H9 (cell line): ENCODE data around the gene ZKSCAN4. TPM values are rescaled to one million over a fixed set of nuclear protein-coding genes. Genes with fewer than 3 reads are reported as not detected.
A peak's percentile ranks its signal among the peaks of the same experiment; 100 is the strongest.

Experiments
- DNase-seq: peaks from one replicate; pipeline ENCODE4 v3.0.0-alpha.2; 2017
- H2AFZ ChIP-seq: one replicate; pipeline ENCODE4 v1.6.1; 2013; ENCODE audit warnings: mild to moderate bottlenecking, low read length, control low read depth, moderate library complexity
- H2AK5ac ChIP-seq: 2 replicates; pipeline ENCODE4 v1.6.1; 2013; ENCODE audit warnings: low read length, control low read depth, mixed read lengths; ENCODE audit not compliant: insufficient read length
- H2BK120ac ChIP-seq: one replicate; pipeline ENCODE4 v1.6.1; 2013; ENCODE audit warnings: low read depth, mild to moderate bottlenecking, low read length, control low read depth, inconsistent platforms; ENCODE audit not compliant: poor library complexity, severe bottlenecking
- H2BK12ac ChIP-seq: 2 replicates; pipeline ENCODE4 v1.6.1; 2013; ENCODE audit warnings: low read length, control low read depth, mixed read lengths, low read depth; ENCODE audit not compliant: insufficient read length
- H2BK15ac ChIP-seq: 2 replicates; pipeline ENCODE4 v1.6.1; 2013; ENCODE audit warnings: low read depth, low read length, control low read depth
- H2BK20ac ChIP-seq: one replicate; pipeline ENCODE4 v1.6.1; 2013; ENCODE audit warnings: low read depth, mild to moderate bottlenecking, low read length, control low read depth, inconsistent platforms; ENCODE audit not compliant: poor library complexity, severe bottlenecking
- H2BK5ac ChIP-seq: 2 replicates; pipeline ENCODE4 v1.6.1; 2013; ENCODE audit warnings: low read length, control low read depth, mixed read lengths; ENCODE audit not compliant: insufficient read length
- H3K14ac ChIP-seq: 2 replicates; pipeline ENCODE4 v1.6.1; 2013; ENCODE audit warnings: low read length, control low read depth; ENCODE audit not compliant: insufficient read depth
- H3K18ac ChIP-seq: 2 replicates; pipeline ENCODE4 v1.6.1; 2013; ENCODE audit warnings: low read depth, mild to moderate bottlenecking, mixed read lengths, low read length, control low read depth; ENCODE audit not compliant: insufficient read length
- H3K23ac ChIP-seq: 2 replicates; pipeline ENCODE4 v1.6.1; 2013; ENCODE audit warnings: low read length, control low read depth, mixed read lengths, low read depth; ENCODE audit not compliant: insufficient read length
- H3K23me2 ChIP-seq: 2 replicates; pipeline ENCODE4 v1.6.1; 2013; ENCODE audit warnings: low read depth, mild to moderate bottlenecking, mixed read lengths, low read length, control low read depth; ENCODE audit not compliant: insufficient read length, poor library complexity, severe bottlenecking
- H3K27ac ChIP-seq: 2 replicates; pipeline ENCODE4 v1.5.1; 2013; ENCODE audit warnings: low read length, control low read depth, mixed read lengths, low read depth; ENCODE audit not compliant: insufficient read length
- H3K27me3 ChIP-seq: 2 replicates; pipeline ENCODE4 v1.6.1; 2013; ENCODE audit warnings: low read length, control low read depth, inconsistent platforms; ENCODE audit not compliant: insufficient read depth
- H3K4ac ChIP-seq: 2 replicates; pipeline ENCODE4 v1.6.1; 2013; ENCODE audit warnings: low read depth, mild to moderate bottlenecking, control low read depth, inconsistent platforms, low read length, moderate library complexity
- H3K4me1 ChIP-seq: 2 replicates; pipeline ENCODE4 v1.6.1; 2013; ENCODE audit warnings: low read length, control low read depth, inconsistent platforms; ENCODE audit not compliant: insufficient read depth
- H3K4me2 ChIP-seq: 2 replicates; pipeline ENCODE4 v1.6.1; 2013; ENCODE audit warnings: low read length, control low read depth, mixed read lengths; ENCODE audit not compliant: insufficient read length, insufficient read depth
- H3K56ac ChIP-seq: 2 replicates; pipeline ENCODE4 v1.6.1; 2013; ENCODE audit warnings: low read depth, mild to moderate bottlenecking, mixed read lengths, low read length, control low read depth; ENCODE audit not compliant: insufficient read length
- H3K79me1 ChIP-seq: 2 replicates; pipeline ENCODE4 v1.6.1; 2013; ENCODE audit warnings: low read depth, mild to moderate bottlenecking, moderate library complexity, low read length, control low read depth, inconsistent platforms; ENCODE audit not compliant: insufficient read depth, poor library complexity, severe bottlenecking
- H3K79me2 ChIP-seq: 2 replicates; pipeline ENCODE4 v1.6.1; 2013; ENCODE audit warnings: low read length, control low read depth, inconsistent platforms; ENCODE audit not compliant: insufficient read depth
- H3K9ac ChIP-seq: 2 replicates; pipeline ENCODE4 v1.6.1; 2013; ENCODE audit warnings: low read length, control low read depth, mixed read lengths; ENCODE audit not compliant: insufficient read length; ENCODE audit errors: extremely low read depth
- H3K9me3 ChIP-seq: one replicate; pipeline ENCODE4 v1.6.1; 2013; ENCODE audit warnings: low read depth, low read length, inconsistent platforms; ENCODE audit not compliant: control insufficient read depth
- H3T11ph ChIP-seq: one replicate; pipeline ENCODE4 v1.6.1; 2013; ENCODE audit warnings: mild to moderate bottlenecking, low read length, control low read depth, inconsistent platforms
- H4K20me1 ChIP-seq: one replicate; pipeline ENCODE4 v1.6.1; 2013; ENCODE audit not compliant: control insufficient read depth, insufficient read length, insufficient read depth
- H4K5ac ChIP-seq: 2 replicates; pipeline ENCODE4 v1.6.1; 2013; ENCODE audit warnings: low read depth, mild to moderate bottlenecking, mixed read lengths, low read length, control low read depth; ENCODE audit not compliant: insufficient read length
- H4K8ac ChIP-seq: replicated peaks from 2 replicates; pipeline ENCODE4 v1.6.1; 2013; ENCODE audit warnings: low read length, control low read depth, mixed read lengths, low read depth; ENCODE audit not compliant: insufficient read length
- H4K91ac ChIP-seq: 2 replicates; pipeline ENCODE4 v1.6.1; 2013; ENCODE audit warnings: low read depth, mild to moderate bottlenecking, moderate library complexity, mixed read lengths, low read length, control low read depth; ENCODE audit not compliant: insufficient read length
- H3K27ac Mint-ChIP-seq, 3 experiments: 2 replicates in 2 of 3; 3 replicates in 1 of 3; pipeline ENCODE4 v1.8.0; 2020 to 2021; ENCODE audit warnings: mixed read lengths in 3 of 3, mild to moderate bottlenecking in 1 of 3, moderate library complexity in 1 of 3
- H3K27me3 Mint-ChIP-seq: 2 replicates; pipeline ENCODE4 v1.8.0; 2021; ENCODE audit warnings: low read depth, mild to moderate bottlenecking, moderate library complexity, mixed read lengths
- H3K36me3 Mint-ChIP-seq, 3 experiments: 2 replicates in 2 of 3; 3 replicates in 1 of 3; pipeline ENCODE4 v1.8.0; 2020 to 2021; ENCODE audit warnings: low read depth in 3 of 3, mixed read lengths in 3 of 3; ENCODE audit not compliant: insufficient read depth in 1 of 3
- H3K4me1 Mint-ChIP-seq, 2 experiments: 2 replicates each; pipeline ENCODE4 v1.8.0; 2020; ENCODE audit warnings: mixed read lengths in 2 of 2
- H3K4me3 Mint-ChIP-seq, 2 experiments: 2 replicates in 1 of 2; 3 replicates in 1 of 2; pipeline ENCODE4 v1.8.0; 2020 to 2021; ENCODE audit warnings: mild to moderate bottlenecking in 2 of 2, mixed read lengths in 2 of 2, moderate library complexity in 1 of 2
- H3K9me3 Mint-ChIP-seq, 2 experiments: 2 replicates in 1 of 2; 3 replicates in 1 of 2; pipeline ENCODE4 v1.8.0; 2020; ENCODE audit warnings: mild to moderate bottlenecking in 2 of 2, mixed read lengths in 2 of 2, moderate library complexity in 1 of 2
- WGBS: extraction: QIAGEN DNeasy Blood & Tissue Kit; methylation state at CpG from one replicate; pipeline ENCODE4 v1.1.7; 2013; ENCODE audit warnings: missing lambda C conversion rate, low lambda C conversion rate, mixed read lengths; ENCODE audit not compliant: insufficient read length; ENCODE audit errors: extremely low coverage; 5-methylcytosine and 5-hydroxymethylcytosine counted together
- total RNA-seq: library from RNA; stranded (reverse); gene quantifications from 2 replicates; pipeline ENCODE4 v1.2.1, GENCODE V29; 2021
- TF ChIP-seq, protein P1 (sequence below): fragments of 200-600 bp; sonication (generic); conservative IDR thresholded peaks from 3 replicates; pipeline ENCODE4 v1.8.0; 2021; ENCODE audit warnings: antibody characterized with exemption, mild to moderate bottlenecking

Gene ZKSCAN4
- total RNA-seq, 1 experiment from 2014 or later = 8.8 TPM

DNA sequence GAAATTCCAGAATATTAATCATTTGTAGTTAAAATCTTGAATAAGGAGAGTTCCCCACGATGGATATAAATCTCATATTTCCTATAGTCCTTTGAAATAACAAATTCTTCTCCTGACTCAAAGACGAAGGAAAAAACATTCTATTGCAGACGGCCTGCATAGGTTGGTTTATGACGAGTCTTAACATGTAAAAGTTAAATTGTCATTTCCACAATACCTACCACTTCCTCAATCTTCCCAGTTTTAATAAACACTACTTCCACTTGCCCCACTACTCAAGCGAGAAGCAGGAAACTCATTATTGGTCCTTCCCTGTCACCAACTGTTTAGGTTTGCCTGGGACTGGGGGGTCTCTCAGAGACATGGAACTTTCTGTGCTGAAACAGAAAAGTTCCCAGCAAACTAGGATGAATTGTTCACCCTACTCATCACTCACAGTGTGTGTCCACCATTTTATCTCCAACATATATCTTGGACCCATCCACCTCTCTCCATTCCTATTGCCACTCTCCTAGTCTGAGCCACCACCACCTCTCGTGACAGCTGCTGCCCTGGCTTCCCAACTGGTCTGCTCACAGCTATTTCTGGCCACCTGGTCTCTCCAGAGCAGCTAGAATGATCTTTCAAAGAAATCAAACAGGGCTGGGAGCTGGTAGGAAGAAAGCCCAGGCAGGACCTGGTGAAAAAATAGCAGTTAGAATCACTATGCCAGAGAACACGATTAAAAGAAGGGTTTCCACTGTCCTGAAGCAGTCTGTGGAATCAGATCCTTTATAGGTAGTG lies 42.1 kb downstream of the ZKSCAN4 start:
- H3T11ph ChIP-seq = no peak overlapping the region
- H3K56ac ChIP-seq = no peak overlapping the region
- no peaks in the 10 kb centered on the region for H3K4me1 ChIP-seq
- peaks cover 21 to 38% of the 10 kb centered on the region in 2 experiments for H3K4me1 Mint-ChIP-seq
- no peak overlapping the region for H3K27ac ChIP-seq
- no peak overlapping the region for H3K23ac ChIP-seq
- no peak overlapping the region for H2AFZ ChIP-seq
- H3K4ac ChIP-seq = no peak overlapping the region
- H3K27me3 Mint-ChIP-seq = peaks cover 91% of the 10 kb centered on the region
- no peak overlapping the region for H2BK120ac ChIP-seq
- peaks cover 47% of the 10 kb centered on the region for H3K27me3 ChIP-seq
- H3K36me3 Mint-ChIP-seq = peaks cover 0 to 1% (median 0%) of the 10 kb centered on the region in 3 experiments; a peak in 1 of 7 replicates
- H4K5ac ChIP-seq = no peak overlapping the region
- no peak overlapping the region for H2BK20ac ChIP-seq
- no peaks in the 10 kb centered on the region for H3K9me3 ChIP-seq
- H3K18ac ChIP-seq = no peak overlapping the region
- peak overlapping the region in 1 of 2 experiments; percentile 20; a peak in 1 of 5 replicates for H3K4me3 Mint-ChIP-seq
- no peak overlapping the region for H3K27ac Mint-ChIP-seq
- peaks cover 0 to 7% of the 10 kb centered on the region in 2 experiments; a peak in 1 of 5 replicates for H3K9me3 Mint-ChIP-seq
- no peak overlapping the region for H4K91ac ChIP-seq
- H2BK15ac ChIP-seq = no peak overlapping the region
- H3K79me1 ChIP-seq = no peaks in the 10 kb centered on the region
- DNase-seq = no peak
- TF ChIP-seq, protein P1, sequence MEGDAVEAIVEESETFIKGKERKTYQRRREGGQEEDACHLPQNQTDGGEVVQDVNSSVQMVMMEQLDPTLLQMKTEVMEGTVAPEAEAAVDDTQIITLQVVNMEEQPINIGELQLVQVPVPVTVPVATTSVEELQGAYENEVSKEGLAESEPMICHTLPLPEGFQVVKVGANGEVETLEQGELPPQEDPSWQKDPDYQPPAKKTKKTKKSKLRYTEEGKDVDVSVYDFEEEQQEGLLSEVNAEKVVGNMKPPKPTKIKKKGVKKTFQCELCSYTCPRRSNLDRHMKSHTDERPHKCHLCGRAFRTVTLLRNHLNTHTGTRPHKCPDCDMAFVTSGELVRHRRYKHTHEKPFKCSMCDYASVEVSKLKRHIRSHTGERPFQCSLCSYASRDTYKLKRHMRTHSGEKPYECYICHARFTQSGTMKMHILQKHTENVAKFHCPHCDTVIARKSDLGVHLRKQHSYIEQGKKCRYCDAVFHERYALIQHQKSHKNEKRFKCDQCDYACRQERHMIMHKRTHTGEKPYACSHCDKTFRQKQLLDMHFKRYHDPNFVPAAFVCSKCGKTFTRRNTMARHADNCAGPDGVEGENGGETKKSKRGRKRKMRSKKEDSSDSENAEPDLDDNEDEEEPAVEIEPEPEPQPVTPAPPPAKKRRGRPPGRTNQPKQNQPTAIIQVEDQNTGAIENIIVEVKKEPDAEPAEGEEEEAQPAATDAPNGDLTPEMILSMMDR = no peak
- H4K8ac ChIP-seq = no peak overlapping the region
- H3K14ac ChIP-seq = no peak overlapping the region
- H3K23me2 ChIP-seq = peaks cover 6% of the 10 kb centered on the region
- no peak overlapping the region for H2AK5ac ChIP-seq
- H3K9ac ChIP-seq = no peak overlapping the region
- WGBS = no CpG with 5 or more reads among the region's 7 CpGs
- no peak overlapping the region for H2BK12ac ChIP-seq
- H2BK5ac ChIP-seq = no peak overlapping the region
- H4K20me1 ChIP-seq = no peaks in the 10 kb centered on the region
- no peak overlapping the region for H3K4me2 ChIP-seq
- no peaks in the 10 kb centered on the region for H3K79me2 ChIP-seq
